NOMO-1 treated with dmso at 0.1 percent for 144 hours (cell line): ENCODE data around the gene TNXB.
"Not testable (repeated sequence)": the region's sequence is repeated elsewhere in the genome, so short reads cannot be mapped to it uniquely, and the experiment has no call there.

Source experiments
- DNase-seq: peaks from one replicate; lab custom pipeline; 2025; ENCODE audit not compliant: unreplicated experiment; lab: John Stamatoyannopoulos, UW

TNXB gene

DNA sequence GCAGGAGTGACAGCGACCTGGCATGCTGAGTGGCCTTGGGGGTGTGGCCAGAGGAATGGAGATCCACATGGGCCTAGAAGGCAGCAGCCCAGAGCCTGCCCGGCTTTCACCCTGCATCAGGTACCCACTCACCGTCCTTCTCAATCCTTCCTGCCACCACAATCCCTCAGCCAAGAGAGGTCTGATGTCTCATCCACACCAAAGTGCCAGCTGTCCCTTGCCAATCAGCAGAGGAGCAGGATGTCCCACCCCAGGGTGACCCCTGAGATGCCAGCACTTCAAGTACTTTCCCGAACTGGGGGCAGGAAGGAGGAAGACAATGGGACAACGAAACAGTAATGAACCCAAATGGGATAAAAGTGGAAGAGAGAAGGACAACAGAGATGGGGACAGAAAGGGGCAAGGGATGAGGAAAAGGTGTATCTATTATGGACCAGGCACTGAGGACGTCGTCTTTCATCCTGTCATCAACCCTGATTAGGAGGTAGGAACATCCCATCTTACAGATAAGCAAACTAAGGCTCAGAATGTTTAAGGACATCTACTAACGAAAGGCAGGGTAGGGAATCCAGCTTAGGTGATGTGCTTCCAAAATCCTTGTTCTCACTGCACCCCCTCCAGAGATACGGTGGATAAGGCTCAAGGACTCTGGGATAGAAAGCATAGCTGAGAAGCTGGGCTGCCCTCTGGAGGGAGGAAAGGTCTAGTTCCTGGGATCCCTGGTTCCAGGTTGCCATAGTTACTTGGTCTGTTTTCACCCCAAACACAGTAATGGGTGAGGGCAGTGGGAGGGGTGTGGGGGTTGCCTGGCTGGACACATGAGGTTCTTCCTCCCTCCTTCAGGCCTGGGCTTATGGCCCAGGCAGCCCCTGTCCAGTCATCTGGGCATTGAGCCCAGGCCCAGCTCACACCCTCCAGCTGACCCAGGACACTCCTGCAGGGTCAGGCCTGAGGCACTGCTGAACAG is 4.5 kb upstream of the TNXB start:
- no peak for DNase-seq

DNA sequence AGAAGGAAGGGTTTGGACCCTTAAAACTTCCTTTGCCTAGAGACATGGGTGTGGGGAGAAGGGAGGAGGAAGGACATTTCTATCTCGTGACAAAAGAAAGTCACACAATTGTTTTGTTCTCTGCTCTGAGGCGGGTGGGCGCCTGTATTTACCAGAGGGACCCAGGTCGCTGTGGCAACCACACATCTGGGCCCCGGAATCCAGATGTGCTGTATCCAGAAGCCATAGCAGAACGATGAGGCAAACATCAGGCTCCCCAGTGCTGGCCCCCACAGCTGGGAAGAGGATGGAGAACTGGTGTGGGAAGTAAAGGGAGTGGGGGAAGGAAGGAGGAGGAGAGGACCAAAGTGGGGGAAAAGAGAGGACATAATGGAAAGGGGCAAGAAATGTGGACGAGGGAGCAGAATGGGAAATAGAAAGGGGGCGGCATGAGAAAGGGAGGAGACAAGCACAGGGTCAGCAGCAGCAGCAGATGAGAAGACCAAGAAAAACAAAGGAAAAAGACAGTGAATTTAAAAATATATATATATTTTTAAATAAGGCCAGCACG is 3.4 kb upstream of the TNXB start:
- no peak for DNase-seq

GRCh38 chr6:32111424-32112066 is 2.4 kb upstream of the TNXB start:
- no peak for DNase-seq

- DNase-seq, result no peak
These were observed 1.5 kb upstream of the TNXB start for GRCh38 chr6:32110632-32111031.

- DNase-seq, result no peak
These were observed 625 bp upstream of the TNXB start for GRCh38 chr6:32109765-32110160.

DNA sequence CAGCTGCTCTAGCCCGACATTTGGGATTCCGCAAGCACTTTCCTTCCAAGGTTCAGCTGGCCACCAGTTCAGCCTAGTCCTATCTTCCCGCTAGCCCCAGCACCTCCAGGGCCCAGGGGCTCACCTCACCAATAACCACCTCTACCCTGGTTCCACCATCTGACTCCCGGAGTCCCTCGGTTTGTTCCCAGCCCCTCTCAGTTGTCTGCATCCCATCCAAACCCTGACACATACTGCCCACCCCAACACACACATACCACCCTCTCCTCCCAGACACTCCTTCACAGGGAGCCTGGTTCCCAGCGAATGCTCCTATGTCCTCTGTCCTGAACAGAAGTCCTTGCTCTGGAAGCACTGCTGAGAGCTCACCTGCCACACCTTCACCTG is 418 bp downstream of the TNXB start:
- DNase-seq, result no peak

DNA sequence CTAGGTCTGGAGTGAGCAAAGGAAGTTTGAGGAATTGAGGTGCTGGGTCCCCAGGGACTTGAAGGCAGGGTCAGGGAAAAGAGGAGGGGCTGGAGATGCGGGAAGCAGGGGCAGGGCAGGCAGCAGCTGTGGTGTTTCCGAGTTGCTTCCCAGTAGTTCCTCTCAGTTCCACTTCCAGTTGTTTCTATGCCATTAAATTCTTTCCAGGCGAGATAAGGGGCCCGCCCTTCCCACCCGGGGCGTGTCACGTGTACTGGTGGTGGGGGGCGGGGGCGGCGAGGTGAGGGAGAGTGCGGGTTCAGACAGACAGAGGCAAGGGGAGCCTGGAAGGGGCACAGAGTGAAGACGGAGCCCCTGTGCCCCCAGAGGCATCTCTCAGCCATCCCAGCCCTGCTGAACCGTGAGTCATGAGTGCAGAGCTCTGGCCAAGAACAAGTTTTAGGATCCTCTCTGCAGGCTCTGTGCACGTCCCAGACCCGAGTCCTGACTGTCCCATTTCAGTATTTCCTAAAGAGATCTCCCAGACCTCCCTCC is 977 bp downstream of the TNXB start:
- DNase-seq, result no peak

- no peak for DNase-seq
These were observed 1.7 kb downstream of the TNXB start for GRCh38 chr6:32107406-32107805.

GRCh38 chr6:32105433-32105832 is 3.7 kb downstream of the TNXB start:
- DNase-seq, result no peak

DNA sequence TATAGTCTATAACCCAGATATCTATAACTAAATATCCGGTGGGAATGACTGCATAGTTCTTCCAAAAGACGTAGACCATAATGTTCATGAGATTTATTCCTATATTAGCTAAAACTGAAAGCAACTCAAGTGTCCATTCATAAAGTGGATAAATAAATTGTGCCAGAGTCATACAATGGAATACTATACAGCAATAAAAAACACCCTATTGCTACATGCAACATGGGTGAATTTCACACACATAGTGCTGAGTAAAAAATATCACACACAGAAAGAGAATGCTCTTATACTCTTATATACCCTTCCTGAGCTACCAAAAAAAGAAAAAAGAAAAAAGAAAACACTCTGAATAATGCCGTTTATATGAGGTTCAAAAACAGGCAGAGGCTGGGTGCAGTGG is 6.9 kb downstream of the TNXB start:
- no peak for DNase-seq

DNA sequence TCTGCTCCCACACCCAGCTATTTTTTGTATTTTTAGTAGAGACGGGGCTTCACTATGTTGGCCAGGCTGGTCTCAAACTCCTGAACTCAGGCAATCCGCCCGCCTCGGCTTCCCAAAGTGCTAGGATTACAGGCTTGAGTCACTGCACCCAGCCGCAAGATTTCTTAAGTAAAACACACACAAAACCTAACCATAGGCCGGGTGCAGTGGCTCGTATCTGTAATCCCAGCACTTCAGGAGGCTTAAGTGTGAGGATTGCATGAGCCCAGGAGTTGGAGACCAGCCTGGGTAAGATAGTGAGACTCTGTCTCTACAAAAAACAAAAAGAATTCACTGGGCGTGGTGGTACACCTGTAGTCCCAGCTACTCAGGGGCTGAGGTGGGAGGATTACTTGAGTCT is 8.9 kb downstream of the TNXB start:
- DNase-seq, result not testable (repeated sequence)

DNA sequence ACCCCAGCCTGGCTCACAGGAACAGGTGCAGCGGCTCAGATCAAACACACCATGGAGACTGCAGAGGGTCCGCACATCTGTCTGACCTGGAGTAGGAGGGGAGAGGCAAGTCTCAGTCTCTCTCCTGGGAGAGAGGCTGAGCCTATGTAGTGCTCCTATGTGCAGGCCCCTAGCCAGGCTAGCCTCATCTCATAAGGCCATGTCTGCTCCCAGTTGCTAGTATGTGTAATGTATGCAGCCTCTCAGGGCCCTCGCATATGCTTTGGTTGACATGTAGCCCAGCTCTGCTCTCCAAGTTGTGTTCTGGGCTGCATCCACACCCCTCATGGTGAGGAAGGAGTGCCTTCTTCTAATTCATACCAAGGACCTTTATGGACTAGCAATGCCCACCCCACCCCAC is 11.8 kb downstream of the TNXB start:
- no peak for DNase-seq

GRCh38 chr6:32096394-32097258 is 12.5 kb downstream of the TNXB start:
- DNase-seq, result no peak

GRCh38 chr6:32096087-32096393 is 13.1 kb downstream of the TNXB start:
- no peak for DNase-seq

GRCh38 chr6:32095338-32096086 is 13.6 kb downstream of the TNXB start:
- no peak for DNase-seq

- no peak for DNase-seq
These were observed 16.2 kb downstream of the TNXB start for GRCh38 chr6:32092760-32093497.

DNA sequence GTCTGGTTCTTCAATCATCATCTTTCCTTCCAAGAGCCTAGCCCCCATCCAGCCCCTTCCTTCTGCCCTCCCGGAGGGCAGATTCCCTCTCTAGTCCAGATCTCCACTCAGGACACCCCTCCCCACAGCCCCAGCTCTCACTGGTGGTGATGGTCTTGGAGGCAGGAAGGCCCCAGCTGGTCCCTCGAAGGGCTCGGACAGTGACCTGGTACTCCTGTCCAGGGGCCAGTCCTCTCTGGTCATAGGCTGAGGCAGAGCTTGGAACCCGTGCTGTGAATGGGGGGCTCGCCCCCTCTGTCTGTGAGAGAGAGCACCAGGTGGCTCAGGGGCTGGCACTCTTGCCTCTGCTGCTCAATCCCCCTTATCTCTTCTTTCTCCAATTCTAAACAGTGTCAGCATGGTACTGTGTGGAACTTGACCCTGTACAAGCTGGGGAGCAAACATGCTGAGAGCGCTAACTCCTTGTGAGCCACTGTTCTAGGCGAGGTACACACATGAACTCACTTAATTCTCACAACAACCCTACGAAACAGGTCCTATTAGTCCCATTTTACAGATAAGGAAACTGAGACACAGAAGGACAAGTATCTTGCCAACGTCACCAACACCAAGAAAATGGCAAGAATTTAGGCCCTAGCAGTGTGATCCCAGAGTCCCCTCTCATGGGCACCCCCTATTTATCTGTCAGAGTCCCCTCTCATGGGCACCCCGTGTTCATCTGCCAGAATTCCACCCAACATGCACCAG is 19.9 kb downstream of the TNXB start:
- no peak for DNase-seq

- DNase-seq, result no peak
These were observed 20.6 kb downstream of the TNXB start for GRCh38 chr6:32088487-32089049.
